CD14-positive monocyte (primary cell): ENCODE results near the gene COPB2. TPM values are rescaled to one million over a fixed set of nuclear protein-coding genes. Genes with fewer than 3 reads are reported as not detected.

ENCODE experiments used
- DNase-seq, 3 donors: peaks; one replicate each; pipeline ENCODE4 v3.0.0-alpha.2; 2011 to 2022
- H2AFZ ChIP-seq: 2 replicates; pipeline ENCODE4 v1.6.0; 2012; ENCODE audit warnings: mild to moderate bottlenecking, low read depth, low read length, inconsistent platforms; ENCODE audit not compliant: insufficient read depth, poor library complexity, severe bottlenecking
- H3K27ac ChIP-seq, 2 donors: 1 replicate in 1 of 2; 2 replicates in 1 of 2; pipeline ENCODE4 v1.5.1; 2012 to 2013; ENCODE audit warnings: low read length in 2 of 2, control low read depth in 1 of 2, inconsistent platforms in 1 of 2, low read depth in 1 of 2, mild to moderate bottlenecking in 1 of 2
- H3K27me3 ChIP-seq, 2 donors: one replicate each; pipeline versions ENCODE4 v1.6.0 to v1.6.1; 2011 to 2013; ENCODE audit warnings: low read length in 2 of 2; ENCODE audit not compliant: control insufficient read depth in 2 of 2, insufficient read depth in 2 of 2
- H3K36me3 ChIP-seq, 2 donors: replicated peaks in 1 of 2; 1 replicate in 1 of 2; 2 replicates in 1 of 2; pipeline versions ENCODE4 v1.5.1 to v1.6.1; 2012 to 2013; ENCODE audit warnings: low read length in 2 of 2, control low read depth in 1 of 2, inconsistent platforms in 1 of 2, mild to moderate bottlenecking in 1 of 2; ENCODE audit not compliant: insufficient read depth in 2 of 2, control insufficient read depth in 1 of 2
- H3K4me1 ChIP-seq, 2 donors: 1 replicate in 1 of 2; 2 replicates in 1 of 2; pipeline versions ENCODE4 v1.5.1 to v1.6.1; 2012 to 2013; ENCODE audit warnings: low read length in 2 of 2, control low read depth in 1 of 2, inconsistent platforms in 1 of 2, mild to moderate bottlenecking in 1 of 2, moderate library complexity in 1 of 2; ENCODE audit not compliant: insufficient read depth in 2 of 2, control insufficient read depth in 1 of 2
- H3K4me2 ChIP-seq: replicated peaks from 2 replicates; pipeline ENCODE3; 2012; ENCODE audit warnings: low read length, moderate library complexity, mild to moderate bottlenecking; ENCODE audit not compliant: poor library complexity, severe bottlenecking; ENCODE audit errors: extremely low read depth
- H3K4me3 ChIP-seq, 3 experiments: fragments of 200-600 bp in 1 of 3; sonication (generic) in 1 of 3; replicated peaks in 1 of 3; 1 replicate in 2 of 3; 2 replicates in 1 of 3; pipeline ENCODE4 v1.5.1; 2011 to 2013; ENCODE audit warnings: low read length in 3 of 3, mild to moderate bottlenecking in 3 of 3, control low read depth in 2 of 3, low read depth in 2 of 3, inconsistent platforms in 1 of 3, moderate library complexity in 1 of 3
- H3K79me2 ChIP-seq: 2 replicates; pipeline ENCODE4 v1.6.0; 2012; ENCODE audit warnings: mild to moderate bottlenecking, control low read depth, inconsistent platforms, low read length, moderate library complexity; ENCODE audit not compliant: insufficient read depth
- H3K9ac ChIP-seq: 2 replicates; pipeline ENCODE4 v1.6.0; 2017; ENCODE audit warnings: low read length, mild to moderate bottlenecking; ENCODE audit not compliant: insufficient read depth, poor library complexity, severe bottlenecking
- H3K9me3 ChIP-seq, 2 donors: replicated peaks in 1 of 2; 1 replicate in 1 of 2; 2 replicates in 1 of 2; pipeline versions ENCODE4 v1.5.1 to v1.6.1; 2012 to 2013; ENCODE audit warnings: low read length in 2 of 2, control low read depth in 1 of 2; ENCODE audit not compliant: control insufficient read depth in 1 of 2, insufficient read depth in 1 of 2
- H4K20me1 ChIP-seq: 2 replicates; pipeline ENCODE4 v1.6.0; 2012; ENCODE audit warnings: mild to moderate bottlenecking, low read length, control low read depth, moderate library complexity; ENCODE audit not compliant: insufficient read depth
- H3K27ac Mint-ChIP-seq, 7 donors: one replicate each; pipeline ENCODE4 v1.8.0; 2020; ENCODE audit warnings: mild to moderate bottlenecking in 7 of 7, mixed read lengths in 7 of 7, moderate library complexity in 6 of 7, inconsistent platforms in 2 of 7
- H3K27me3 Mint-ChIP-seq, 3 donors: one replicate each; pipeline ENCODE4 v1.8.0; 2021 to 2022; ENCODE audit warnings: low read depth in 3 of 3, mild to moderate bottlenecking in 3 of 3, mixed read lengths in 3 of 3, moderate library complexity in 3 of 3, inconsistent platforms in 1 of 3
- H3K36me3 Mint-ChIP-seq, 2 donors: one replicate each; pipeline ENCODE4 v1.8.0; 2020; ENCODE audit warnings: mixed read lengths in 2 of 2, inconsistent platforms in 1 of 2, mild to moderate bottlenecking in 1 of 2
- H3K4me1 Mint-ChIP-seq: one replicate; pipeline ENCODE4 v1.8.0; 2020; ENCODE audit warnings: mild to moderate bottlenecking, mixed read lengths
- H3K4me3 Mint-ChIP-seq, 2 donors: one replicate each; pipeline ENCODE4 v1.8.0; 2020; ENCODE audit warnings: mild to moderate bottlenecking in 2 of 2, mixed read lengths in 2 of 2, moderate library complexity in 1 of 2
- H3K9me3 Mint-ChIP-seq, 7 donors: one replicate each; pipeline ENCODE4 v1.8.0; 2020 to 2022; ENCODE audit warnings: mixed read lengths in 7 of 7, mild to moderate bottlenecking in 6 of 7, moderate library complexity in 6 of 7, inconsistent platforms in 2 of 7
- WGBS: methylation state at CpG from one replicate; pipeline ENCODE4 v1.1.5; 2013; ENCODE audit warnings: missing lambda C conversion rate; ENCODE audit not compliant: insufficient coverage; 5-methylcytosine and 5-hydroxymethylcytosine counted together
- intact Hi-C, 2 donors: fragments of 100-400 bp; cut with micrococcal nuclease; formaldehyde crosslinking; loops; one replicate each; pipeline versions ENCODE4 v1.15.0 to v1.15.1; 2023
- polyA plus RNA-seq, 3 donors: library from polyadenylated mRNA; depleted of rRNA in 1 of 3; unstranded in 2 of 3; stranded (reverse) in 1 of 3; fragments of 300-500 nt in 2 of 3; fragments of >200 nt in 1 of 3; fragmentation: Illumina TruSeq in 2 of 3; gene quantifications; 1 replicate in 2 of 3; 2 replicates in 1 of 3; pipeline ENCODE4 v1.2.3, GENCODE V29; 2012 to 2021
- TF ChIP-seq, protein P1 (sequence below): fragments of 200-600 bp; IDR thresholded peaks from one replicate; pipeline ENCODE4 v1.8.0; 2022; ENCODE audit warnings: antibody characterized with exemption, mild to moderate bottlenecking

The COPB2 gene
- polyA plus RNA-seq, 3 donors, result 22.6 to 95.6 (median 76.9) TPM

DNA sequence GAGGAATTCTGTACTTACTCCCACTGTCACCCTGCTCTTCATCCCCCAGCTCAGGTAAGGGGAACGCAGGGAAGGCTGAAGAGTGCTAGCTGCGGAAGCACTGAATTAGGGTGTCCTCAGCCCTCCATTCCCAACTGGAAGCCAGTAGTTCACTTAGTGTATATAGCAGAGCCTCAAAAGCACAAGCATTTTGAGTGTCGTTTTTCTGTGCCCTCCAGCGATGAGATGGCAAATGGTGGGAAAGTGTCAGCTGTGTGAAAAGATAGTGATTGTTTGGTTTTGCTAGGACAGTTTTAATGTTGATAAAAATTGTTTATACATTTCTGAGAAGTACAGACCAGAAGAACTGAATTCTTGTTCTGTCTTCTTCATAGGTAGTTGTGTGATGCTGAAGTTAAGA, 34.8 kb downstream of the COPB2 start:
- H4K20me1 ChIP-seq, result peaks cover 21% of the 10 kb centered on the region
- no peaks in the 10 kb centered on the region for H3K9me3 Mint-ChIP-seq
- no peaks in the 10 kb centered on the region for H3K4me1 ChIP-seq
- no peak for DNase-seq
- peaks cover 95 to 100% of the 10 kb centered on the region in 2 donors for H3K36me3 ChIP-seq
- H2AFZ ChIP-seq, result no peak overlapping the region
- H3K4me3 Mint-ChIP-seq, result no peak overlapping the region
- no peak overlapping the region for H3K27ac ChIP-seq
- no peaks in the 10 kb centered on the region for H3K27me3 Mint-ChIP-seq
- H3K9me3 ChIP-seq, result no peaks in the 10 kb centered on the region
- 100% methylated on average over 2 of the region's 4 CpGs for WGBS
- no peak overlapping the region for H3K9ac ChIP-seq
- intact Hi-C loops, result no loop called here
- TF ChIP-seq, protein P1, sequence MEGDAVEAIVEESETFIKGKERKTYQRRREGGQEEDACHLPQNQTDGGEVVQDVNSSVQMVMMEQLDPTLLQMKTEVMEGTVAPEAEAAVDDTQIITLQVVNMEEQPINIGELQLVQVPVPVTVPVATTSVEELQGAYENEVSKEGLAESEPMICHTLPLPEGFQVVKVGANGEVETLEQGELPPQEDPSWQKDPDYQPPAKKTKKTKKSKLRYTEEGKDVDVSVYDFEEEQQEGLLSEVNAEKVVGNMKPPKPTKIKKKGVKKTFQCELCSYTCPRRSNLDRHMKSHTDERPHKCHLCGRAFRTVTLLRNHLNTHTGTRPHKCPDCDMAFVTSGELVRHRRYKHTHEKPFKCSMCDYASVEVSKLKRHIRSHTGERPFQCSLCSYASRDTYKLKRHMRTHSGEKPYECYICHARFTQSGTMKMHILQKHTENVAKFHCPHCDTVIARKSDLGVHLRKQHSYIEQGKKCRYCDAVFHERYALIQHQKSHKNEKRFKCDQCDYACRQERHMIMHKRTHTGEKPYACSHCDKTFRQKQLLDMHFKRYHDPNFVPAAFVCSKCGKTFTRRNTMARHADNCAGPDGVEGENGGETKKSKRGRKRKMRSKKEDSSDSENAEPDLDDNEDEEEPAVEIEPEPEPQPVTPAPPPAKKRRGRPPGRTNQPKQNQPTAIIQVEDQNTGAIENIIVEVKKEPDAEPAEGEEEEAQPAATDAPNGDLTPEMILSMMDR, result no peak
- no peak overlapping the region for H3K4me3 ChIP-seq
- peak overlapping the region in 1 of 7 donors; percentile 44 for H3K27ac Mint-ChIP-seq
- no peak overlapping the region for H3K4me2 ChIP-seq
- no peaks in the 10 kb centered on the region for H3K79me2 ChIP-seq
- no peaks in the 10 kb centered on the region for H3K4me1 Mint-ChIP-seq
- H3K27me3 ChIP-seq, result no peaks in the 10 kb centered on the region
- H3K36me3 Mint-ChIP-seq, result peaks cover 83 to 89% of the 10 kb centered on the region in 2 donors

DNA sequence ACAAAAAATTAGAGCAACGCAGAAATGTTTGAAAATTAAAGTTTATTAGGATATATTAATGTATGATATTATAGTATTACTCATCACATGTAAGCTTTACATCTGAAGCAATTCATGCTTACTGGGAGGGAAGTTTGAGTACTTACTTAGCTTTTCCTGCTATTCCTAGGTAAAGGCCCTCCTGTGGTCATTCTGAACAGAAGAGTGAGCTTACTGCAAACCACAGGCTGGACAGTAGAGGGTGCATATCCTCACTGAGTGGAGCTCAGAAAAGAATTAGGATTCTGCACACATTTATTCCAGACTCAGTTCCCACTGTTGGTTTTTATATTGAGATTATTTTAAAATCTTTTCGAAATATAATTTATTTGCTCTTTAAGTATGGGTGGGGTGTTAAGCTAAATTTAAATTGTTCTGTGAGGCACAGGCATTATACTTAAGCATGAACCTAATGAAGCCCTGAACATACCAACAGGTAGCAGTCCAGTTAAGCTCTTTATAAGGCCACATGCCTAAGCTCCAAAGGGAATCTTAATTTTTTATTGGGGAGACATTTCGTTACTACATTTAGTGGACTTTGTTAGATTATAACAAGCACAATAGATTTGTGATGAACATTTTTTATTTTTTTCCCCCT, 35.4 kb downstream of the COPB2 start:
- no peak overlapping the region for H3K9ac ChIP-seq
- Mint-ChIP-seq H3K36me3 (peaks cover 83 to 90% of the 10 kb centered on the region in 2 donors), H3K27me3 (no peaks in the 10 kb centered on the region), H3K4me3 (no peak overlapping the region), H3K4me1 (no peaks in the 10 kb centered on the region), H3K9me3 (no peaks in the 10 kb centered on the region), H3K27ac (no peak overlapping the region)
- H3K4me2 ChIP-seq, result no peak overlapping the region
- H2AFZ ChIP-seq, result no peak overlapping the region
- no peaks in the 10 kb centered on the region for H3K79me2 ChIP-seq
- no peak overlapping the region for H3K4me3 ChIP-seq
- no CpG with 5 or more reads among the region's 3 CpGs for WGBS
- peaks cover 20% of the 10 kb centered on the region for H4K20me1 ChIP-seq
- no peak for DNase-seq
- H3K27me3 ChIP-seq, result no peaks in the 10 kb centered on the region
- intact Hi-C loops, result no loop called here
- no peak overlapping the region for H3K27ac ChIP-seq
- H3K36me3 ChIP-seq, result peaks cover 95 to 100% of the 10 kb centered on the region in 2 donors
- H3K4me1 ChIP-seq, result no peaks in the 10 kb centered on the region
- no peaks in the 10 kb centered on the region for H3K9me3 ChIP-seq
- TF ChIP-seq, protein P1, result peak; percentile 32
